ENCODE data around the gene EYS. TPM values are rescaled to one million over a fixed set of nuclear protein-coding genes. Genes with fewer than 3 reads are reported as not detected.

The EYS gene
- total and polyA plus RNA-seq, 7 donors = 0.07 to 0.46 TPM; not detected in 5

DNA sequence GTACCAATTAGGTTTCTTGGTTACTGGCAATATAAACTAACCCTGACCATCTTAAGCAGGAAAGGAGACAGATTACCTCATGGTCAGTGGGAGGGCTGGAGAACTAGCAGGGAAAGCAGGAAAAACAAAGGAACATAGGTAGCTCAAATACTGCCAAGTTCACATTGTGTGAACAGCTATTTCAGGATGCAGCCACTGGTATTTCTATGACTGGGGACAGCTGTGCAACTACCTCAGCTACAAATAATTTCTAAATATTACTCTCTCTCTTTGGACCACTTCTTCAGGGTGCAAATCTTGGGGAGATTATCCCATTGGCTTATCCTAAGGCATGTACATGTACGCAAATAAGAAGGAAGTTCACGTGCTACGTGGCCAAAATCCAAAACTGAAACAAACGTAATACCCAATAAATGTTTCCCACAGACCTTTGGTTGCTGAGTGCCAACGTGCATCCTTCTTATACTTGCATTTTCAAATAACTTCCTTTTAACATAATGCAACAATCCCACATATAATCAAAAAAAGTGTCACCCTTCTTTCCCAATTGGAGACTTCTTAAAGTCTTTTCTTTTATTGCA lies 1890.5 kb downstream of the EYS start:
- Histone ChIP-seq H3K27me3 (no peaks in the 10 kb centered on the region), H3K27ac (no peak overlapping the region), H3K36me3 (no peaks in the 10 kb centered on the region), H3K4me1 (no peaks in the 10 kb centered on the region), H3K9me3 (no peaks in the 10 kb centered on the region), H3K4me3 (no peak overlapping the region)
- 12 to 52% methylated on average over 5 of the region's 5 CpGs for WGBS, 2 donors
- no peak for DNase-seq
- intact Hi-C loops (cut with DNase I) = no loop called here
- no peak for TF ChIP-seq POLR2A (IDR thresholded peaks at IDR 0.05)
- TF ChIP-seq CTCF (IDR thresholded peaks at IDR 0.05) = no peak
- TF ChIP-seq POLR2AphosphoS5 (IDR thresholded peaks at IDR 0.05) = no peak
- TF ChIP-seq EP300 (IDR thresholded peaks at IDR 0.05) = no peak

GRCh38 chr6:63814459-63814858 lies 1892.6 kb downstream of the EYS start:
- intact Hi-C loops (cut with DNase I) = no loop called here
- WGBS, 2 donors = 88 to 89% methylated on average over 1 of the region's 1 CpG
- no peak for TF ChIP-seq EP300 (IDR thresholded peaks at IDR 0.05)
- no peak for TF ChIP-seq POLR2A (IDR thresholded peaks at IDR 0.05)
- no peak for TF ChIP-seq POLR2AphosphoS5 (IDR thresholded peaks at IDR 0.05)
- TF ChIP-seq CTCF (IDR thresholded peaks at IDR 0.05) = no peak

GRCh38 chr6:63813566-63814120 lies 1893.4 kb downstream of the EYS start:
- 86% methylated on average over 5 of the region's 5 CpGs for WGBS, 2 donors
- H3K27ac ChIP-seq = no peak overlapping the region
- H3K4me3 ChIP-seq = no peak overlapping the region
- no peaks in the 10 kb centered on the region for H3K4me1 ChIP-seq
- TF ChIP-seq EP300 (IDR thresholded peaks at IDR 0.05) (no peak), POLR2AphosphoS5 (IDR thresholded peaks at IDR 0.05) (no peak), CTCF (IDR thresholded peaks at IDR 0.05) (no peak), POLR2A (IDR thresholded peaks at IDR 0.05) (no peak)
- no peaks in the 10 kb centered on the region for H3K36me3 ChIP-seq
- no peaks in the 10 kb centered on the region for H3K27me3 ChIP-seq
- intact Hi-C loops (cut with DNase I) = no loop called here
- H3K9me3 ChIP-seq = no peaks in the 10 kb centered on the region
- no peak for DNase-seq

More at GRCh38 chr6:63814459-63814858, 1892.6 kb downstream of the EYS start:
- no peaks in the 10 kb centered on the region for H3K9me3 ChIP-seq
- H3K27ac ChIP-seq = no peak overlapping the region
- no peaks in the 10 kb centered on the region for H3K4me1 ChIP-seq
- no peak for DNase-seq
- no peaks in the 10 kb centered on the region for H3K36me3 ChIP-seq
- H3K27me3 ChIP-seq = no peaks in the 10 kb centered on the region
- no peak overlapping the region for H3K4me3 ChIP-seq

- no peak for TF ChIP-seq POLR2AphosphoS5 (IDR thresholded peaks at IDR 0.05)
- no peak for TF ChIP-seq CTCF (IDR thresholded peaks at IDR 0.05)
- Histone ChIP-seq H3K27me3 (no peaks in the 10 kb centered on the region), H3K9me3 (no peaks in the 10 kb centered on the region), H3K36me3 (no peaks in the 10 kb centered on the region), H3K4me1 (peaks cover 0 to 6% (median 5%) of the 10 kb centered on the region in 4 donors), H3K4me3 (no peak overlapping the region), H3K27ac (no peak overlapping the region)
- intact Hi-C loops (cut with DNase I) = no loop called here
- DNase-seq = no peak
- 69 to 89% methylated on average over 2 of the region's 2 CpGs for WGBS, 2 donors
Observed at GRCh38 chr6:63808576-63808975, 1898.5 kb downstream of the EYS start.

GRCh38 chr6:63807056-63807455 lies 1900.0 kb downstream of the EYS start:
- TF ChIP-seq POLR2A (IDR thresholded peaks at IDR 0.05) (no peak), EP300 (IDR thresholded peaks at IDR 0.05) (no peak), POLR2AphosphoS5 (IDR thresholded peaks at IDR 0.05) (no peak), CTCF (IDR thresholded peaks at IDR 0.05) (no peak)
- Histone ChIP-seq H3K36me3 (no peaks in the 10 kb centered on the region), H3K27ac (peak overlapping the region in 2 of 4 donors; percentile 34 to 44), H3K27me3 (no peaks in the 10 kb centered on the region), H3K4me1 (peaks cover 0 to 6% (median 5%) of the 10 kb centered on the region in 4 donors), H3K4me3 (no peak overlapping the region), H3K9me3 (no peaks in the 10 kb centered on the region)
- 61 to 63% methylated on average over 2 of the region's 2 CpGs for WGBS, 2 donors
- DNase-seq = no peak
- intact Hi-C loops (cut with DNase I) = no loop called here
